Heart left ventricle (tissue), 16 donors: ENCODE results near the gene MADCAM1. TPM values are rescaled to one million over a fixed set of nuclear protein-coding genes. Genes with fewer than 3 reads are reported as not detected.
A peak's percentile ranks its signal among the peaks of the same experiment; 100 is the strongest.

ENCODE experiments used
- ATAC-seq, 4 donors: fragments of 200-7000 bp; cut with Tn5 transposase; one replicate each; pipeline ENCODE4 v1.9.1; 2020 to 2022; ENCODE audit warnings: moderate library complexity in 4 of 4, mild to moderate bottlenecking in 3 of 4, moderate number of reproducible peaks in 1 of 4
- DNase-seq, 5 donors: peaks; one replicate each; pipeline ENCODE4 v3.0.0-alpha.2; 2020
- H3K27ac ChIP-seq, 12 donors: fragments of 200-600 bp; sonication (generic) in 4 of 12; one replicate each; pipeline versions ENCODE4 v1.5.0 to v1.8.0; 2016 to 2022; ENCODE audit warnings: mild to moderate bottlenecking in 2 of 12
- H3K27me3 ChIP-seq, 9 donors: fragments of 200-600 bp; sonication (generic) in 2 of 9; one replicate each; pipeline versions ENCODE4 v1.5.1 to v1.8.0; 2016 to 2022; ENCODE audit warnings: mild to moderate bottlenecking in 3 of 9
- H3K36me3 ChIP-seq, 9 donors: fragments of 200-600 bp; sonication (generic) in 2 of 9; one replicate each; pipeline versions ENCODE4 v1.5.0 to v1.8.0; 2018 to 2022; ENCODE audit warnings: mild to moderate bottlenecking in 2 of 9
- H3K4me1 ChIP-seq, 12 donors: fragments of 200-600 bp; sonication (generic) in 4 of 12; one replicate each; pipeline versions ENCODE4 v1.5.0 to v1.8.0; 2016 to 2022; ENCODE audit warnings: mild to moderate bottlenecking in 3 of 12
- H3K4me3 ChIP-seq, 12 donors: fragments of 200-600 bp; sonication (generic) in 4 of 12; one replicate each; pipeline versions ENCODE4 v1.5.0 to v1.8.0; 2017 to 2022; ENCODE audit warnings: mild to moderate bottlenecking in 9 of 12, moderate library complexity in 4 of 12
- H3K9me3 ChIP-seq, 12 donors: fragments of 200-600 bp; sonication (generic) in 4 of 12; one replicate each; pipeline versions ENCODE4 v1.5.0 to v1.8.0; 2016 to 2022; ENCODE audit warnings: mild to moderate bottlenecking in 1 of 12
- CTCF ChIP-seq, 12 donors: fragments of 200-600 bp; sonication (generic) in 4 of 12; IDR thresholded peaks; one replicate each; pipeline versions ENCODE4 v1.5.0 to v1.8.0; 2018 to 2022; ENCODE audit warnings: antibody characterized with exemption in 12 of 12, mild to moderate bottlenecking in 5 of 12
- POLR2A ChIP-seq, 2 donors: fragments of 450-650 bp; IDR thresholded peaks; one replicate each; pipeline ENCODE4 v1.6.1; 2017; ENCODE audit warnings: antibody characterized with exemption in 2 of 2, mild to moderate bottlenecking in 2 of 2, moderate library complexity in 2 of 2
- WGBS, 4 donors: extraction: QIAGEN DNeasy Blood & Tissue Kit in 2 of 4; methylation state at CpG; one replicate each; pipeline versions ENCODE4 v1.1.5 to v1.1.7; 2013 to 2018; 5-methylcytosine and 5-hydroxymethylcytosine counted together
- intact Hi-C, 10 donors: fragments of 100-400 bp; cut with DNase I; formaldehyde crosslinking; loops; one replicate each; pipeline versions ENCODE4 v1.11.1 to v1.14.2; 2022
- polyA plus RNA-seq, 2 donors: library from polyadenylated mRNA; stranded (reverse); fragments of 200-250 nt; gene quantifications; one replicate each; pipeline ENCODE4 v1.2.3, GENCODE V29; 2013
- total RNA-seq, 9 donors: library from RNA; depleted of rRNA in 2 of 9; stranded (reverse); fragments of >200 nt in 2 of 9; fragmentation: NEBNext Ultra II Directional in 3 of 9; extraction: Animal tissue kit (Norgen Biotek cat#: 25700) in 3 of 9; gene quantifications; one replicate each; pipeline versions ENCODE4 v1.1.0 to v1.2.4, GENCODE V29; 2016 to 2023
- donor health status: ischemic (EF 13 %, LVEDD 7.1; RV severe dilation, severe dysfunction).
- donor health status: healthy with polysubstance abuse.
- donor health status: DM: no; HTN: yes; CAD: no.
- donor health status: DM: no; HTN: no; CAD: no.
- donor health status: ischemic (EF 25% LVEDD 6.9; RV normal size, moderate dysfunction).
- donor health status: ischemic (EF 25% LVEDD 5.7; RV mildly dilated, moderate dysfunction).
- donor health status: healthy.
- donor health status: DM: yes; HTN: yes; CAD: no.
- donor health status: ischemic (EF 35%, LVEDD 5.7; RV mildly dilated, moderate dysfunction).
- donor health status: nonischemic (EF 11% LVEDD 7.7; RV severe dilation, severe dysfunction).
- donor health status: DM: yes; HTN: yes; CAD: no.
- donor health status: PGD.
- donor health status: ischemic (EF 29% LVEDD 5.4; RV normal size, mild dysfunction).
- donor health status: nonischemic (EF 23%, LVEDD 6.1; RV moderate dilation, normal function).

Gene MADCAM1
- total and polyA plus RNA-seq, 11 donors: 0.04 to 0.61 (median 0.36) TPM; not detected in 1

- Histone ChIP-seq H3K9me3 (peaks cover 0 to 4% (median 0%) of the 10 kb centered on the region in 12 donors), H3K27ac (no peak overlapping the region), H3K36me3 (peaks cover 0 to 7% (median 0%) of the 10 kb centered on the region in 9 donors), H3K4me3 (no peak overlapping the region), H3K4me1 (no peaks in the 10 kb centered on the region), H3K27me3 (peaks cover 0 to 5% (median 0%) of the 10 kb centered on the region in 9 donors)
- DNase-seq: no peak
- 65 to 71% (median 68%) methylated on average over 13 to 18 of the region's 18 CpGs for WGBS, 4 donors
- intact Hi-C loops: no loop called here
- no peak for TF ChIP-seq POLR2A (IDR thresholded peaks at IDR 0.05)
- TF ChIP-seq CTCF (IDR thresholded peaks at IDR 0.05): no peak
- ATAC-seq: no peak
Measured at GRCh38 chr19:525029-525428, 28.7 kb downstream of the MADCAM1 start.

GRCh38 chr19:525857-526419, 29.7 kb downstream of the MADCAM1 start:
- H3K27ac ChIP-seq: no peak overlapping the region
- H3K4me1 ChIP-seq: peaks cover 0 to 7% (median 5%) of the 10 kb centered on the region in 12 donors
- H3K4me3 ChIP-seq: no peak overlapping the region
- TF ChIP-seq CTCF (IDR thresholded peaks at IDR 0.05) (no peak), POLR2A (IDR thresholded peaks at IDR 0.05) (no peak)
- no peak for ATAC-seq
- DNase-seq: no peak
- H3K9me3 ChIP-seq: peaks cover 0 to 4% (median 0%) of the 10 kb centered on the region in 12 donors
- peaks cover 0 to under 1% (median 0%) of the 10 kb centered on the region in 9 donors for H3K36me3 ChIP-seq
- 42 to 47% (median 46%) methylated on average over 13 of the region's 13 CpGs for WGBS, 4 donors
- peaks cover 0 to 5% (median 0%) of the 10 kb centered on the region in 9 donors for H3K27me3 ChIP-seq
- intact Hi-C loops: no loop called here

GRCh38 chr19:530134-531008, 34.1 kb downstream of the MADCAM1 start:
- ATAC-seq (no peak), DNase-seq (no peak)
- peaks cover 0 to 6% (median under 1%) of the 10 kb centered on the region in 9 donors for H3K36me3 ChIP-seq
- peaks cover 0 to 5% (median 0%) of the 10 kb centered on the region in 9 donors for H3K27me3 ChIP-seq
- TF ChIP-seq POLR2A (IDR thresholded peaks at IDR 0.05): no peak
- 67 to 71% (median 70%) methylated on average over 33 to 38 of the region's 38 CpGs for WGBS, 4 donors
- peak overlapping the region; percentile 74 to 100 (median 92) for H3K4me3 ChIP-seq
- intact Hi-C loops: loop anchor here in 5 of 10 donors (5.0 to 10.0 kb wide), 2 partner anchors 42 to 104 kb away; partner anchors contain the start of genes BSG (in 4 of the 5), FGF22 (in 1 of the 5) and POLRMT (in 1 of the 5)
- H3K4me1 ChIP-seq: peaks cover 15 to 30% (median 24%) of the 10 kb centered on the region in 12 donors
- H3K27ac ChIP-seq: peak overlapping the region in 11 of 12 donors; percentile 93 to 100 (median 98)
- H3K9me3 ChIP-seq: no peaks in the 10 kb centered on the region

- Histone ChIP-seq H3K27ac (peak overlapping the region; percentile 93 to 100 (median 98)), H3K27me3 (peaks cover 0 to 2% (median 0%) of the 10 kb centered on the region in 9 donors), H3K9me3 (no peaks in the 10 kb centered on the region), H3K4me1 (peaks cover 16 to 35% (median 28%) of the 10 kb centered on the region in 12 donors), H3K36me3 (peaks cover 0 to 14% (median 9%) of the 10 kb centered on the region in 9 donors), H3K4me3 (peak overlapping the region; percentile 74 to 100 (median 92))
- 0 to 1% (median 1%) methylated on average over 53 to 103 of the region's 103 CpGs for WGBS, 4 donors
- DNase-seq (peak; percentile 85 to 94 (median 88)), ATAC-seq (peak; percentile 27 to 80 (median 68))
- peak in 3 of 12 donors; percentile 16 to 25 (median 19) for TF ChIP-seq CTCF (IDR thresholded peaks at IDR 0.05)
- peak in 1 of 2 donors; percentile 72 for TF ChIP-seq POLR2A (IDR thresholded peaks at IDR 0.05)
- intact Hi-C loops: loop anchor here in 5 of 10 donors (5.0 to 10.0 kb wide), 2 partner anchors 41 to 104 kb away; partner anchors contain the start of genes BSG (in 4 of the 5), FGF22 (in 1 of the 5) and POLRMT (in 1 of the 5)
Measured at GRCh38 chr19:531009-531752, 34.9 kb downstream of the MADCAM1 start.
